H1 (cell line): ENCODE results near the gene MKNK2. TPM values are rescaled to one million over a fixed set of nuclear protein-coding genes. Genes with fewer than 3 reads are reported as not detected.

Source experiments
- CBX8 ChIP-seq: fragments of 300-800, 300-1000 bp; sonication (generic); IDR thresholded peaks from 2 replicates; pipeline ENCODE4 v1.7.1; 2016; ENCODE audit warnings: low read depth, low read length, borderline replicate concordance
- CHD1 ChIP-seq: IDR thresholded peaks from 2 replicates; pipeline ENCODE4 v1.6.1; 2012; ENCODE audit warnings: low read depth, low read length, improper control_type of control experiment
- MAFK ChIP-seq: IDR thresholded peaks from 2 replicates; pipeline ENCODE4 v1.6.1; 2012; ENCODE audit warnings: low read depth, mild to moderate bottlenecking, improper control_type of control experiment, low read length
- POLR2AphosphoS5 ChIP-seq: IDR thresholded peaks from 2 replicates; pipeline ENCODE4 v1.6.1; 2011; ENCODE audit warnings: low read depth, low read length
- POU5F1 ChIP-seq: IDR thresholded peaks from 2 replicates; pipeline ENCODE4 v1.6.1; 2011; ENCODE audit warnings: low read depth, mild to moderate bottlenecking, low read length, moderate library complexity
- SP1 ChIP-seq: IDR thresholded peaks from 2 replicates; pipeline ENCODE4 v1.6.1; 2011; ENCODE audit warnings: low read depth, low read length
- SP4 ChIP-seq: IDR thresholded peaks from 2 replicates; pipeline ENCODE4 v1.6.1; 2012; ENCODE audit warnings: low read length, inconsistent platforms
- polyA plus RNA-seq, 7 experiments: library from polyadenylated mRNA; depleted of rRNA in 3 of 7; stranded (reverse) in 5 of 7; unstranded in 2 of 7; fragments of >200 nt in 5 of 7; fragments of 200-250 nt in 2 of 7; gene quantifications; 1 replicate in 5 of 7; 2 replicates in 1 of 7; 4 replicates in 1 of 7; pipeline versions ENCODE4 v1.2.1 to v1.2.3, GENCODE V29; 2011 to 2013; ENCODE audit warnings: missing spikeins in 2 of 7, mixed read lengths in 2 of 7
- total RNA-seq: library from RNA; stranded (reverse); fragmentation: NEBNext Ultra II Directional; extraction: Animal tissue kit (Norgen Biotek cat#: 25700); gene quantifications from 2 replicates; pipeline ENCODE4 v1.2.1, GENCODE V29; 2021
- TF ChIP-seq, protein P1 (sequence below): IDR thresholded peaks from 2 replicates; pipeline ENCODE4 v1.6.1; 2011; ENCODE audit warnings: low read depth, mild to moderate bottlenecking, low read length; ENCODE audit not compliant: insufficient read depth

Gene MKNK2
- total and polyA plus RNA-seq, 2 of the 8 experiments (the other 6 are each of a cell fraction or from before 2014, with no cell fraction given): 163 to 166 TPM

DNA sequence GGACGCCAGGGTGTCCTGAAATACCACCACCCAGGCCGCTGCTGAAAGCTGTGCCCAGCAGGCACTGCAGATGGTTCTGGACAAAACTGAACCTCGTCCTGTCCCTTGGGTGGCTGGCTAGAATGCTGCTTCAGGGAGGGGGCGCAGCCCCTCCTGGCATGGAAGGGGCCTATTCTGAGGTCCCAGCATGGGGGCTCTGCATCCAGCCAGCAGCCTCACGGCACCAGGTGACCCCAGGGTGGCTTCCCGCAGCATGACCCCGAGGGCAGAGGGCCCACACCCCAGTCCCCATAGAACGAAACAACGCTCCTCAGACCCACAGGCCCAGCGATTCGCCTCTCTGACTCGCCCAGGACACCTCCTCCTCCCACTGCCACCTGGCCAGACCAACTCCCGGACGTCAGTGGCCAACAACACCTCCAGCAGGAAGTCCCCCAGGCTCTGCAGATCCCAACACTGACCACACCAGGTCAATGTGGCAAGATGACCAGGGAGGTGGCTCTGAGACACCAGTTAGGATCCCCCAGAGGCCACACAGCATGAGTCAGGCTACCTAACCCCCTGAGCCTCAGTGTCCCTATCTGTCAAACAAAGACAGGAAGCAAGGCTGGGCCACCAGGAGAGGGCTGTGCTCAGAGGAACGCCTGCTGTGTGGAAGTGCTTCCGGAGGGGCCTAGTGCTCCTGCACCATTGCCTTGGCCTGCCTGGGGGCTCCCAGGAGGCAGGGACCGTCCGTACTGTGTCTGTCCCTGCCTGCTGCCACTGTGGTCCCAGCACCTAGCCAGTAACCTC lies 6.1 kb downstream of the MKNK2 start (continued):
- TF ChIP-seq POLR2AphosphoS5 (no peak), POU5F1 (no peak), CBX8 (no peak), CHD1 (no peak), SP1 (no peak), MAFK (no peak), SP4 (no peak)
- TF ChIP-seq, protein P1, sequence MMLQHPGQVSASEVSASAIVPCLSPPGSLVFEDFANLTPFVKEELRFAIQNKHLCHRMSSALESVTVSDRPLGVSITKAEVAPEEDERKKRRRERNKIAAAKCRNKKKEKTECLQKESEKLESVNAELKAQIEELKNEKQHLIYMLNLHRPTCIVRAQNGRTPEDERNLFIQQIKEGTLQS: no peak
